ENCODE measurements around the gene GPR137C.

DNA sequence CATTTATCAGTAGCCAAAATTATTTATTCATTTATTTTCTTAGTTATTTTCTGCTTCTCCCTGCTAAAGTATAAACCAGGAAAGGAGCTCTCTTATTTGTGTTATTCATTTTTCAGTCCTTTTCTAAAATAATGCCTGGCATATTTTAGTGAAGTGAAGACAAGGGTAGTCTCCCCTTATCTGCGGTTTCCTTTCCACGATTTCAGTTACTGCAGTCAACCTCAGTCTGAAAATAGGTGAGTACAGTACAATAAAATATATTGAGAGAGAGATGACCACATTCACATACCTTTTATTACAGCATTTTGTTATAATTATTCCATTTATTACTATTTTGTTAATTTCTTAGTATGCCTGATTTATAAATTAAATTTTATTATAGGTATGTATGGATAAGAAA, 57.6 kb downstream of the GPR137C start:
- TF ChIP-seq EP300 (IDR thresholded peaks at IDR 0.05; ENCODE audit: borderline replicate concordance in 1 of 2, low read depth in 1 of 2, low read length in 1 of 2) = no peak
- TF ChIP-seq CTCF (IDR thresholded peaks at IDR 0.05) = no peak
- TF ChIP-seq, protein P1, sequence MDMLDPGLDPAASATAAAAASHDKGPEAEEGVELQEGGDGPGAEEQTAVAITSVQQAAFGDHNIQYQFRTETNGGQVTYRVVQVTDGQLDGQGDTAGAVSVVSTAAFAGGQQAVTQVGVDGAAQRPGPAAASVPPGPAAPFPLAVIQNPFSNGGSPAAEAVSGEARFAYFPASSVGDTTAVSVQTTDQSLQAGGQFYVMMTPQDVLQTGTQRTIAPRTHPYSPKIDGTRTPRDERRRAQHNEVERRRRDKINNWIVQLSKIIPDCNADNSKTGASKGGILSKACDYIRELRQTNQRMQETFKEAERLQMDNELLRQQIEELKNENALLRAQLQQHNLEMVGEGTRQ (IDR thresholded peaks at IDR 0.05; ENCODE audit: borderline replicate concordance, low read depth, low read length) = no peak
- TF ChIP-seq GABPA (IDR thresholded peaks at IDR 0.05; ENCODE audit: low read depth) = no peak

All from SK-N-SH (cell line).